Loucy (cell line): Measurements from ENCODE around the gene CARD9.

ENCODE experiments used
- H2AFZ ChIP-seq: fragments of 200-600 bp; sonication (generic); 2 replicates; pipeline ENCODE4 v1.6.0; 2016; ENCODE audit warnings: antibody characterized with exemption, mild to moderate bottlenecking, low read length, moderate library complexity
- H3F3A ChIP-seq: fragments of 200-600 bp; 2 replicates; pipeline ENCODE4 v1.6.0; 2016; ENCODE audit warnings: antibody characterized with exemption, low read depth, mild to moderate bottlenecking
- H3K27me3 ChIP-seq: fragments of 200-600 bp; sonication (generic); 2 replicates; pipeline ENCODE4 v1.6.1; 2014; ENCODE audit warnings: low read length, mild to moderate bottlenecking; ENCODE audit not compliant: insufficient read depth, poor library complexity, severe bottlenecking
- H3K36me3 ChIP-seq: fragments of 200-600 bp; sonication (generic); 2 replicates; pipeline ENCODE4 v1.6.1; 2016; ENCODE audit warnings: low read length; ENCODE audit not compliant: insufficient read depth
- H3K4me1 ChIP-seq: fragments of 200-600 bp; sonication (generic); 2 replicates; pipeline ENCODE4 v1.5.1; 2014; ENCODE audit warnings: low read length, mild to moderate bottlenecking; ENCODE audit not compliant: insufficient read depth, poor library complexity, severe bottlenecking
- H3K4me2 ChIP-seq: fragments of 200-600 bp; sonication (generic); 2 replicates; pipeline ENCODE4 v1.6.0; 2014; ENCODE audit warnings: antibody characterized with exemption, low read length, low read depth, mild to moderate bottlenecking; ENCODE audit not compliant: poor library complexity, severe bottlenecking
- H3K4me3 ChIP-seq: fragments of 200-600 bp; sonication (generic); 2 replicates; pipeline ENCODE4 v1.5.1; 2014; ENCODE audit warnings: low read length, mild to moderate bottlenecking, mixed read lengths; ENCODE audit not compliant: poor library complexity, severe bottlenecking
- H3K79me2 ChIP-seq: fragments of 200-600 bp; sonication (generic); 2 replicates; pipeline ENCODE4 v1.6.1; 2014; ENCODE audit warnings: low read length; ENCODE audit not compliant: insufficient read depth
- H3K9ac ChIP-seq: fragments of 200-600 bp; sonication (generic); 2 replicates; pipeline ENCODE4 v1.6.0; 2014; ENCODE audit warnings: mild to moderate bottlenecking, low read depth, low read length, moderate library complexity; ENCODE audit not compliant: poor library complexity, severe bottlenecking
- H3K9me2 ChIP-seq: fragments of 200-600 bp; sonication (generic); replicated peaks from 2 replicates; pipeline ENCODE4 v1.6.1; 2016; ENCODE audit warnings: low read depth, low read length, mixed read lengths
- H3K9me3 ChIP-seq: fragments of 200-600 bp; sonication (generic); 2 replicates; pipeline ENCODE4 v1.6.1; 2014; ENCODE audit warnings: mild to moderate bottlenecking, antibody characterized with exemption, low read length, low read depth; ENCODE audit not compliant: insufficient read depth
- H4K20me1 ChIP-seq: fragments of 200-600 bp; sonication (generic); 2 replicates; pipeline ENCODE4 v1.6.0; 2014; ENCODE audit warnings: antibody characterized with exemption, low read length, mild to moderate bottlenecking; ENCODE audit not compliant: insufficient read depth, poor library complexity, severe bottlenecking
- EZH2phosphoT487 ChIP-seq: fragments of 200-600 bp; IDR thresholded peaks from 2 replicates; pipeline ENCODE4 v1.6.1; 2018; ENCODE audit warnings: antibody characterized with exemption, mild to moderate bottlenecking, moderate library complexity, borderline replicate concordance
- TF ChIP-seq, protein P1 (sequence below): fragments of 200-600 bp; sonication (generic); conservative IDR thresholded peaks from 2 replicates; pipeline ENCODE4 v1.5.1; 2014; ENCODE audit warnings: mild to moderate bottlenecking, antibody characterized with exemption, low read length

Gene CARD9

DNA sequence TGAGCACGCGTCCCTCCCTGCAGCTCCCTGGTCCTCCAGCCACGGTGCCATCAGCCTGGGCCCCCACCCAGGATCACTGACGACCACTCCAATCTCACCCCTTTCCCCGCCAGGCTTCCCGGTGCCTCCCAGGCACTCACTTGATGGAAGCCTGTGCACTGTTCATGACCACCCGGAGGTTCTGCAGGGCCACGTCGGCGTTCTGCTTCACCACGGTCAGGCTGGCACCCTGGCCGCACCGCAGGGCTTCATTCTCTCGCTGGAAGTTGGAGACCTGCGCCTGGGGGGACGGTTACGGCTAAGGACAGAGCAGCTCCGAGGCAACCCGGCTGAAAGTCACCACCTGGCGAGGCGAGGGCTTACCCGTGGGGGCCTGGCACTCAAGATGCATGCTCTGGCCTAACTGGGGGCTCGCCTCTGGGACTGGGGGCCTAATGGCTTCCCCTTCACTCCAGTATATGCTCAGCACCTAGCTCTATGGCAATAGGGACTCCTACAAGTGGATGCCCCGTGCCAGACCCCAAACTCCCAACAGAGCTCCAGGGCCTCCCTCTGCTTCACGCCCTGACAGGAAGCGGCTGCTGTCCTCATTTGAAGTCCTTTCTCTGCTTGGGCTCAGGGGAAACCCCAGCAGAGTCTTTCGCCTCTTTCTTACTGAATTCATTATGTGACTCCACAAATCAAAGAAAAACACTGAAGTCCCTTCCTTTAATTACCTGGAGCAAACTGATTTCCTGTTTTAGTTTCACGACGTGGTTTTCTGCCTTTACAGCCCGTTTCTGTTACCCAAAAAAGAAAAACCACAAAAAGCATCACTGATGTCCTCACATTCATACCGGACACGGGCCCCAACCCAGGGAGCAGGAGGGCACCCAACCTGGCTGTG lies 30.7 kb upstream of the CARD9 start:
- no peak overlapping the region for H2AFZ ChIP-seq

DNA sequence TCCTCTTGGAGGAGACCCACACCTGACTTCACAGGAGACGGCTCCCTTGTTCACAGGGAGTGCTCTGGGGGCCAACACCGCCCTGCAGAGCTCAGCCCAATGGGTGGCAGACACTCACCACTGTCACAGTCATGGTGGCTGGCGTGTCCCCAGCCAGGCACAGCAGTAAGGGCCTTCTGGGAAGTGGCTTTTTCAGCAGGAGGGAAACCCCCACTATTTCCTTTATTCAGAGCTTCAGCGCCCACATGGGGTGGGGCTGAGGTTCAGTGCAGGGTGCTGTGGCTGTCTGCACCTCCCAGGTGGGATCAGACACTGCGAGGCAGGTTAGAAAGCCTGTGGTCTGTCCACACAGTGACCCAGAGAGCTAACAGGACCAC lies 30.1 kb upstream of the CARD9 start:
- Histone ChIP-seq H3K9me2 (no peaks in the 10 kb centered on the region), H3K4me3 (peak overlapping the region; percentile 37), H3K4me1 (peaks cover 43% of the 10 kb centered on the region), H3K9me3 (no peaks in the 10 kb centered on the region), H3F3A (0 out of 2 replicates have a peak, but pooled peaks cover 4% of the 10 kb centered on the region), H4K20me1 (peaks cover 14% of the 10 kb centered on the region), H3K27me3 (no peaks in the 10 kb centered on the region), H3K36me3 (peaks cover 6% of the 10 kb centered on the region; the same call in 1 of the 2 replicates), H2AFZ (no peak overlapping the region), H3K79me2 (peaks cover 31% of the 10 kb centered on the region), H3K9ac (peak overlapping the region; percentile 46), H3K4me2 (peak overlapping the region; percentile 74)
- no peak for TF ChIP-seq EZH2phosphoT487
- TF ChIP-seq, protein P1, sequence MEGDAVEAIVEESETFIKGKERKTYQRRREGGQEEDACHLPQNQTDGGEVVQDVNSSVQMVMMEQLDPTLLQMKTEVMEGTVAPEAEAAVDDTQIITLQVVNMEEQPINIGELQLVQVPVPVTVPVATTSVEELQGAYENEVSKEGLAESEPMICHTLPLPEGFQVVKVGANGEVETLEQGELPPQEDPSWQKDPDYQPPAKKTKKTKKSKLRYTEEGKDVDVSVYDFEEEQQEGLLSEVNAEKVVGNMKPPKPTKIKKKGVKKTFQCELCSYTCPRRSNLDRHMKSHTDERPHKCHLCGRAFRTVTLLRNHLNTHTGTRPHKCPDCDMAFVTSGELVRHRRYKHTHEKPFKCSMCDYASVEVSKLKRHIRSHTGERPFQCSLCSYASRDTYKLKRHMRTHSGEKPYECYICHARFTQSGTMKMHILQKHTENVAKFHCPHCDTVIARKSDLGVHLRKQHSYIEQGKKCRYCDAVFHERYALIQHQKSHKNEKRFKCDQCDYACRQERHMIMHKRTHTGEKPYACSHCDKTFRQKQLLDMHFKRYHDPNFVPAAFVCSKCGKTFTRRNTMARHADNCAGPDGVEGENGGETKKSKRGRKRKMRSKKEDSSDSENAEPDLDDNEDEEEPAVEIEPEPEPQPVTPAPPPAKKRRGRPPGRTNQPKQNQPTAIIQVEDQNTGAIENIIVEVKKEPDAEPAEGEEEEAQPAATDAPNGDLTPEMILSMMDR = no peak

More for the DNA sequence above, 30.7 kb upstream of the CARD9 start:
- peaks cover 31% of the 10 kb centered on the region for H3K79me2 ChIP-seq
- peak overlapping the region; percentile 46 for H3K9ac ChIP-seq
- TF ChIP-seq, protein P1 = no peak
- no peak for TF ChIP-seq EZH2phosphoT487
- H3K9me3 ChIP-seq = no peaks in the 10 kb centered on the region
- H3K36me3 ChIP-seq = peaks cover 6% of the 10 kb centered on the region; the same call in 1 of the 2 replicates
- no peaks in the 10 kb centered on the region for H3K27me3 ChIP-seq
- H3K4me2 ChIP-seq = peak overlapping the region; percentile 74
- 0 out of 2 replicates have a peak, but pooled peaks cover 4% of the 10 kb centered on the region for H3F3A ChIP-seq
- no peaks in the 10 kb centered on the region for H3K9me2 ChIP-seq
- H4K20me1 ChIP-seq = peaks cover 8% of the 10 kb centered on the region
- H3K4me1 ChIP-seq = peaks cover 41% of the 10 kb centered on the region
- H3K4me3 ChIP-seq = peak overlapping the region; percentile 37

DNA sequence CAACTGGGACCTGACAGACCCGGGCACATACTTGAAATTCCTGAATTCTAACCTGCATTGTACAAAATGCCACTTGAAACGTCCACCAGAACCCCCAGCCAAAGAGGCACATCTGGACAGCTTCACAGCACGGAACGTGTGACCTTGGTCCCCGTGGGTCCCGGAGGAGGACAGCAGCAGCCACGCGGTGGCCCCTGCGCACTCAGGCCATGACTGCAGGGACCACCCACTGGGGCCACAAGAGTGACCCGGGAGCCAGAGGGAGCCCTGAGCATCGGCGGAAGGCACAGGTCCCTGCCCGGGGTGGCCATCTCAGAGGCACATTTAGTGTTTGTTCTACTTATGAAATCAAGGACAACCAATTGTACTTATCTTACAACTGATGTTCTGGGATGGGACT lies 28.6 kb upstream of the CARD9 start:
- no peaks in the 10 kb centered on the region for H3K9me3 ChIP-seq
- H3F3A ChIP-seq = 0 out of 2 replicates have a peak, but pooled peaks cover 4% of the 10 kb centered on the region
- H3K9me2 ChIP-seq = no peaks in the 10 kb centered on the region
- peaks cover 20% of the 10 kb centered on the region for H4K20me1 ChIP-seq
- peaks cover 5% of the 10 kb centered on the region; the same call in 1 of the 2 replicates for H3K36me3 ChIP-seq
- H3K4me1 ChIP-seq = peaks cover 47% of the 10 kb centered on the region
- no peaks in the 10 kb centered on the region for H3K27me3 ChIP-seq
- no peak overlapping the region for H2AFZ ChIP-seq
- no peak for TF ChIP-seq EZH2phosphoT487
- TF ChIP-seq, protein P1 = no peak
- H3K4me3 ChIP-seq = no peak overlapping the region
- H3K9ac ChIP-seq = no peak overlapping the region
- H3K79me2 ChIP-seq = peaks cover 31% of the 10 kb centered on the region
- H3K4me2 ChIP-seq = no peak overlapping the region
